H9 (cell line): Measurements from ENCODE around the gene CTF1. TPM values are rescaled to one million over a fixed set of nuclear protein-coding genes. Genes with fewer than 3 reads are reported as not detected.
A peak's percentile ranks its signal among the peaks of the same experiment; 100 is the strongest.

Experiments used
- DNase-seq: peaks from one replicate; pipeline ENCODE4 v3.0.0-alpha.2; 2017
- H2AFZ ChIP-seq: one replicate; pipeline ENCODE4 v1.6.1; 2013; ENCODE audit warnings: mild to moderate bottlenecking, low read length, control low read depth, moderate library complexity
- H2AK5ac ChIP-seq: 2 replicates; pipeline ENCODE4 v1.6.1; 2013; ENCODE audit warnings: low read length, control low read depth, mixed read lengths; ENCODE audit not compliant: insufficient read length
- H2BK120ac ChIP-seq: one replicate; pipeline ENCODE4 v1.6.1; 2013; ENCODE audit warnings: low read depth, mild to moderate bottlenecking, low read length, control low read depth, inconsistent platforms; ENCODE audit not compliant: poor library complexity, severe bottlenecking
- H2BK12ac ChIP-seq: 2 replicates; pipeline ENCODE4 v1.6.1; 2013; ENCODE audit warnings: low read length, control low read depth, mixed read lengths, low read depth; ENCODE audit not compliant: insufficient read length
- H2BK15ac ChIP-seq: 2 replicates; pipeline ENCODE4 v1.6.1; 2013; ENCODE audit warnings: low read depth, low read length, control low read depth
- H2BK20ac ChIP-seq: one replicate; pipeline ENCODE4 v1.6.1; 2013; ENCODE audit warnings: low read depth, mild to moderate bottlenecking, low read length, control low read depth, inconsistent platforms; ENCODE audit not compliant: poor library complexity, severe bottlenecking
- H2BK5ac ChIP-seq: 2 replicates; pipeline ENCODE4 v1.6.1; 2013; ENCODE audit warnings: low read length, control low read depth, mixed read lengths; ENCODE audit not compliant: insufficient read length
- H3K14ac ChIP-seq: 2 replicates; pipeline ENCODE4 v1.6.1; 2013; ENCODE audit warnings: low read length, control low read depth; ENCODE audit not compliant: insufficient read depth
- H3K18ac ChIP-seq: 2 replicates; pipeline ENCODE4 v1.6.1; 2013; ENCODE audit warnings: low read depth, mild to moderate bottlenecking, mixed read lengths, low read length, control low read depth; ENCODE audit not compliant: insufficient read length
- H3K23ac ChIP-seq: 2 replicates; pipeline ENCODE4 v1.6.1; 2013; ENCODE audit warnings: low read length, control low read depth, mixed read lengths, low read depth; ENCODE audit not compliant: insufficient read length
- H3K23me2 ChIP-seq: 2 replicates; pipeline ENCODE4 v1.6.1; 2013; ENCODE audit warnings: low read depth, mild to moderate bottlenecking, mixed read lengths, low read length, control low read depth; ENCODE audit not compliant: insufficient read length, poor library complexity, severe bottlenecking
- H3K27ac ChIP-seq: 2 replicates; pipeline ENCODE4 v1.5.1; 2013; ENCODE audit warnings: low read length, control low read depth, mixed read lengths, low read depth; ENCODE audit not compliant: insufficient read length
- H3K27me3 ChIP-seq: 2 replicates; pipeline ENCODE4 v1.6.1; 2013; ENCODE audit warnings: low read length, control low read depth, inconsistent platforms; ENCODE audit not compliant: insufficient read depth
- H3K4ac ChIP-seq: 2 replicates; pipeline ENCODE4 v1.6.1; 2013; ENCODE audit warnings: low read depth, mild to moderate bottlenecking, control low read depth, inconsistent platforms, low read length, moderate library complexity
- H3K4me1 ChIP-seq: 2 replicates; pipeline ENCODE4 v1.6.1; 2013; ENCODE audit warnings: low read length, control low read depth, inconsistent platforms; ENCODE audit not compliant: insufficient read depth
- H3K4me2 ChIP-seq: 2 replicates; pipeline ENCODE4 v1.6.1; 2013; ENCODE audit warnings: low read length, control low read depth, mixed read lengths; ENCODE audit not compliant: insufficient read length, insufficient read depth
- H3K56ac ChIP-seq: 2 replicates; pipeline ENCODE4 v1.6.1; 2013; ENCODE audit warnings: low read depth, mild to moderate bottlenecking, mixed read lengths, low read length, control low read depth; ENCODE audit not compliant: insufficient read length
- H3K79me1 ChIP-seq: 2 replicates; pipeline ENCODE4 v1.6.1; 2013; ENCODE audit warnings: low read depth, mild to moderate bottlenecking, moderate library complexity, low read length, control low read depth, inconsistent platforms; ENCODE audit not compliant: insufficient read depth, poor library complexity, severe bottlenecking
- H3K79me2 ChIP-seq: 2 replicates; pipeline ENCODE4 v1.6.1; 2013; ENCODE audit warnings: low read length, control low read depth, inconsistent platforms; ENCODE audit not compliant: insufficient read depth
- H3K9ac ChIP-seq: 2 replicates; pipeline ENCODE4 v1.6.1; 2013; ENCODE audit warnings: low read length, control low read depth, mixed read lengths; ENCODE audit not compliant: insufficient read length; ENCODE audit errors: extremely low read depth
- H3K9me3 ChIP-seq: one replicate; pipeline ENCODE4 v1.6.1; 2013; ENCODE audit warnings: low read depth, low read length, inconsistent platforms; ENCODE audit not compliant: control insufficient read depth
- H3T11ph ChIP-seq: one replicate; pipeline ENCODE4 v1.6.1; 2013; ENCODE audit warnings: mild to moderate bottlenecking, low read length, control low read depth, inconsistent platforms
- H4K20me1 ChIP-seq: one replicate; pipeline ENCODE4 v1.6.1; 2013; ENCODE audit not compliant: control insufficient read depth, insufficient read length, insufficient read depth
- H4K5ac ChIP-seq: 2 replicates; pipeline ENCODE4 v1.6.1; 2013; ENCODE audit warnings: low read depth, mild to moderate bottlenecking, mixed read lengths, low read length, control low read depth; ENCODE audit not compliant: insufficient read length
- H4K8ac ChIP-seq: replicated peaks from 2 replicates; pipeline ENCODE4 v1.6.1; 2013; ENCODE audit warnings: low read length, control low read depth, mixed read lengths, low read depth; ENCODE audit not compliant: insufficient read length
- H4K91ac ChIP-seq: 2 replicates; pipeline ENCODE4 v1.6.1; 2013; ENCODE audit warnings: low read depth, mild to moderate bottlenecking, moderate library complexity, mixed read lengths, low read length, control low read depth; ENCODE audit not compliant: insufficient read length
- H3K27ac Mint-ChIP-seq, 3 experiments: 2 replicates in 2 of 3; 3 replicates in 1 of 3; pipeline ENCODE4 v1.8.0; 2020 to 2021; ENCODE audit warnings: mixed read lengths in 3 of 3, mild to moderate bottlenecking in 1 of 3, moderate library complexity in 1 of 3
- H3K27me3 Mint-ChIP-seq: 2 replicates; pipeline ENCODE4 v1.8.0; 2021; ENCODE audit warnings: low read depth, mild to moderate bottlenecking, moderate library complexity, mixed read lengths
- H3K36me3 Mint-ChIP-seq, 3 experiments: 2 replicates in 2 of 3; 3 replicates in 1 of 3; pipeline ENCODE4 v1.8.0; 2020 to 2021; ENCODE audit warnings: low read depth in 3 of 3, mixed read lengths in 3 of 3; ENCODE audit not compliant: insufficient read depth in 1 of 3
- H3K4me1 Mint-ChIP-seq, 2 experiments: 2 replicates each; pipeline ENCODE4 v1.8.0; 2020; ENCODE audit warnings: mixed read lengths in 2 of 2
- H3K4me3 Mint-ChIP-seq, 2 experiments: 2 replicates in 1 of 2; 3 replicates in 1 of 2; pipeline ENCODE4 v1.8.0; 2020 to 2021; ENCODE audit warnings: mild to moderate bottlenecking in 2 of 2, mixed read lengths in 2 of 2, moderate library complexity in 1 of 2
- H3K9me3 Mint-ChIP-seq, 2 experiments: 2 replicates in 1 of 2; 3 replicates in 1 of 2; pipeline ENCODE4 v1.8.0; 2020; ENCODE audit warnings: mild to moderate bottlenecking in 2 of 2, mixed read lengths in 2 of 2, moderate library complexity in 1 of 2
- CTCF ChIP-seq: fragments of 200-600 bp; sonication (generic); conservative IDR thresholded peaks from 3 replicates; pipeline ENCODE4 v1.8.0; 2021; ENCODE audit warnings: antibody characterized with exemption, mild to moderate bottlenecking
- WGBS: extraction: QIAGEN DNeasy Blood & Tissue Kit; methylation state at CpG from one replicate; pipeline ENCODE4 v1.1.7; 2013; ENCODE audit warnings: missing lambda C conversion rate, low lambda C conversion rate, mixed read lengths; ENCODE audit not compliant: insufficient read length; ENCODE audit errors: extremely low coverage; 5-methylcytosine and 5-hydroxymethylcytosine counted together
- total RNA-seq: library from RNA; stranded (reverse); gene quantifications from 2 replicates; pipeline ENCODE4 v1.2.1, GENCODE V29; 2021

The CTF1 gene
- total RNA-seq, 1 experiment from 2014 or later = 0.72 TPM

DNA sequence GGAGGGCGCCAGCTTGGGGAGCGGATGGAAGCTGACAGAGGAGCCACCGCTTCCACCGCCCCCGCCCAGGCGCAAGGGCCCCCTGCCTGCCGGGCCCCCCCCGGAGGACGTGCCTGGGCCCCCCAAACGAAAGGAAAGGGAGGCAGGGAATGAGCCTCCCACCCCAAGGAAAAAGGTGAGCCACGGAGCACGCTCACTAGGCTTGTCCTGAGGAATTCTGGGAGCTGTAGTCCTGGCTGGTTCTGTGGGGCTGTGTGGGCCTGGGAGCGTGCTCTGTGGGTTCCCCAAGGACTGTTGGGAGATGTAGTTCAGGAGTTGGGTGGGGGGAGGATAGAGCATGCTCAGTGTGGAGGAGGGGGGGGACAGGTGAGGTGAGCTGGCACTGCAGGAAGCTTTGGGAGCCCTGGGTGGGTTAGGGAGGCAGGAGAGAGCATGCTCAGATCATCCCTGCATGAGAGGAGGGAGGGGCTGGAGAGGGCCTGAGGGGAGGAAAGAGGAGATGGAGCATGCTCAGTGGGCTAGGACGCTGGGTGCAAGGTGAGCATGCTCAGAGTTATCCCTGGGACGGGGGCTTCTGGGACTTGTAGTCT lies 31.5 kb downstream of the CTF1 start:
- H3K9me3 ChIP-seq = no peaks in the 10 kb centered on the region
- no peak overlapping the region for H2AK5ac ChIP-seq
- Mint-ChIP-seq H3K27ac (peak overlapping the region in 2 of 3 experiments; percentile 53 to 94; a peak in 1 of 7 replicates), H3K4me3 (peak overlapping the region in 1 of 2 experiments; percentile 62; a peak in 4 of 5 replicates), H3K9me3 (no peaks in the 10 kb centered on the region; a peak in 1 of 5 replicates), H3K36me3 (peaks cover 33 to 44% (median 43%) of the 10 kb centered on the region in 3 experiments), H3K27me3 (no peaks in the 10 kb centered on the region), H3K4me1 (peaks cover 10 to 24% of the 10 kb centered on the region in 2 experiments)
- H3K79me2 ChIP-seq = no peaks in the 10 kb centered on the region
- H2BK12ac ChIP-seq = no peak overlapping the region
- DNase-seq = peak; percentile 96
- no peak overlapping the region for H3K4me2 ChIP-seq
- no peak for TF ChIP-seq CTCF
- H4K5ac ChIP-seq = no peak overlapping the region
- H3K23ac ChIP-seq = no peak overlapping the region
- no peak overlapping the region for H2BK20ac ChIP-seq
- no peak overlapping the region for H2BK120ac ChIP-seq
- no peak overlapping the region for H3K9ac ChIP-seq
- H3K4ac ChIP-seq = no peak overlapping the region
- no peaks in the 10 kb centered on the region for H3K27me3 ChIP-seq
- no peak overlapping the region for H2BK5ac ChIP-seq
- H3K27ac ChIP-seq = no peak overlapping the region
- no peak overlapping the region for H3K18ac ChIP-seq
- no peak overlapping the region for H2AFZ ChIP-seq
- H3K14ac ChIP-seq = no peak overlapping the region
- no peaks in the 10 kb centered on the region for H3K79me1 ChIP-seq
- H3K23me2 ChIP-seq = peaks cover 9% of the 10 kb centered on the region
- H2BK15ac ChIP-seq = no peak overlapping the region
- no peak overlapping the region for H3K56ac ChIP-seq
- H3T11ph ChIP-seq = no peak overlapping the region
- no CpG with 5 or more reads among the region's 15 CpGs for WGBS
- H4K91ac ChIP-seq = no peak overlapping the region
- H4K20me1 ChIP-seq = no peaks in the 10 kb centered on the region
- no peaks in the 10 kb centered on the region for H3K4me1 ChIP-seq
- no peak overlapping the region for H4K8ac ChIP-seq
